DOHH2 (cell line): ENCODE results near the gene C1orf87.

Experiments
- H3F3A ChIP-seq: fragments of 200-600 bp; sonication (generic), shearing (Covaris generic); 2 replicates; pipeline ENCODE4 v1.6.0; 2016; ENCODE audit warnings: antibody characterized with exemption, mild to moderate bottlenecking; ENCODE audit not compliant: control insufficient read depth, insufficient read depth
- H3K27ac ChIP-seq: fragments of 200-600 bp; sonication (generic); 2 replicates; pipeline ENCODE4 v1.5.1; 2014; ENCODE audit warnings: low read depth, mild to moderate bottlenecking, low read length, moderate library complexity
- H3K27me3 ChIP-seq: fragments of 200-600 bp; sonication (generic); 2 replicates; pipeline ENCODE4 v1.6.1; 2014; ENCODE audit warnings: mild to moderate bottlenecking, low read length, mixed read lengths; ENCODE audit not compliant: control insufficient read depth
- H3K36me3 ChIP-seq: fragments of 200-600 bp; sonication (generic); 2 replicates; pipeline ENCODE4 v1.6.1; 2014; ENCODE audit warnings: mild to moderate bottlenecking, low read length, moderate library complexity, mixed read lengths; ENCODE audit not compliant: control insufficient read depth
- H3K4me1 ChIP-seq: fragments of 200-600 bp; sonication (generic); 2 replicates; pipeline ENCODE4 v1.6.1; 2014; ENCODE audit warnings: mild to moderate bottlenecking, low read length, mixed read lengths; ENCODE audit not compliant: control insufficient read depth
- H3K4me2 ChIP-seq: fragments of 200-600 bp; sonication (generic); 2 replicates; pipeline ENCODE4 v1.6.0; 2014; ENCODE audit warnings: mild to moderate bottlenecking, low read length, moderate library complexity
- H3K4me3 ChIP-seq: fragments of 200-600 bp; sonication (generic); 2 replicates; pipeline ENCODE4 v1.5.1; 2014; ENCODE audit warnings: mild to moderate bottlenecking, low read length, mixed read lengths
- H3K79me2 ChIP-seq: fragments of 200-600 bp; sonication (generic); 2 replicates; pipeline ENCODE4 v1.6.1; 2014; ENCODE audit warnings: mild to moderate bottlenecking, low read length, mixed read lengths; ENCODE audit not compliant: control insufficient read depth
- H3K9me2 ChIP-seq: fragments of 200-600 bp; sonication (generic); replicated peaks from 2 replicates; pipeline ENCODE4 v1.6.1; 2014; ENCODE audit warnings: mild to moderate bottlenecking, low read length, mixed read lengths; ENCODE audit not compliant: control insufficient read depth
- H3K9me3 ChIP-seq: fragments of 200-600 bp; sonication (generic); 2 replicates; pipeline ENCODE4 v1.6.1; 2014; ENCODE audit warnings: antibody characterized with exemption, low read length, mixed read lengths; ENCODE audit not compliant: control insufficient read depth, insufficient read depth
- H4K20me1 ChIP-seq: fragments of 200-600 bp; sonication (generic); 2 replicates; pipeline ENCODE4 v1.6.0; 2014; ENCODE audit warnings: low read depth, mild to moderate bottlenecking, antibody characterized with exemption, low read length, moderate library complexity; ENCODE audit not compliant: control insufficient read depth, insufficient read depth
- CTCF ChIP-seq: fragments of 200-600 bp; sonication (generic); IDR thresholded peaks from one replicate; pipeline ENCODE4 v1.5.1; 2014; ENCODE audit warnings: antibody characterized with exemption, mild to moderate bottlenecking, low read depth, low read length; ENCODE audit not compliant: poor library complexity, severe bottlenecking
- EZH2phosphoT487 ChIP-seq: fragments of 200-600 bp; sonication (generic); IDR thresholded peaks from 2 replicates; pipeline ENCODE4 v1.6.1; 2017; ENCODE audit warnings: borderline replicate concordance, mild to moderate bottlenecking, antibody characterized with exemption, low read length, moderate library complexity, mixed read lengths

C1orf87 gene

GRCh38 chr1:60000625-60001024 is 72.9 kb downstream of the C1orf87 start:
- Histone ChIP-seq H3K4me3 (no peak overlapping the region), H3F3A (no peaks in the 10 kb centered on the region), H4K20me1 (no peaks in the 10 kb centered on the region), H3K9me2 (no peaks in the 10 kb centered on the region), H3K27me3 (no peaks in the 10 kb centered on the region), H3K4me1 (no peaks in the 10 kb centered on the region), H3K9me3 (no peaks in the 10 kb centered on the region), H3K4me2 (no peak overlapping the region), H3K27ac (no peak overlapping the region), H3K79me2 (no peaks in the 10 kb centered on the region), H3K36me3 (no peaks in the 10 kb centered on the region)
- TF ChIP-seq CTCF (no peak), EZH2phosphoT487 (no peak)

GRCh38 chr1:59999746-60000145 is 73.8 kb downstream of the C1orf87 start:
- no peak overlapping the region for H3K4me2 ChIP-seq
- H4K20me1 ChIP-seq, result no peaks in the 10 kb centered on the region
- H3K36me3 ChIP-seq, result no peaks in the 10 kb centered on the region
- no peak overlapping the region for H3K4me3 ChIP-seq
- H3K9me2 ChIP-seq, result no peaks in the 10 kb centered on the region
- H3K9me3 ChIP-seq, result no peaks in the 10 kb centered on the region
- no peaks in the 10 kb centered on the region for H3K79me2 ChIP-seq
- TF ChIP-seq EZH2phosphoT487, result no peak
- TF ChIP-seq CTCF, result no peak
- H3F3A ChIP-seq, result no peaks in the 10 kb centered on the region
- H3K27ac ChIP-seq, result no peak overlapping the region
- no peaks in the 10 kb centered on the region for H3K27me3 ChIP-seq
- H3K4me1 ChIP-seq, result no peaks in the 10 kb centered on the region

- no peaks in the 10 kb centered on the region for H3K36me3 ChIP-seq
- H3K9me3 ChIP-seq, result no peaks in the 10 kb centered on the region
- H3K27me3 ChIP-seq, result no peaks in the 10 kb centered on the region
- no peaks in the 10 kb centered on the region for H3K9me2 ChIP-seq
- H3K4me2 ChIP-seq, result no peak overlapping the region
- TF ChIP-seq CTCF (no peak), EZH2phosphoT487 (no peak)
- H4K20me1 ChIP-seq, result no peaks in the 10 kb centered on the region
- H3K27ac ChIP-seq, result no peak overlapping the region
- H3K79me2 ChIP-seq, result no peaks in the 10 kb centered on the region
- no peaks in the 10 kb centered on the region for H3K4me1 ChIP-seq
- H3K4me3 ChIP-seq, result no peak overlapping the region
- no peaks in the 10 kb centered on the region for H3F3A ChIP-seq
These were observed 74.6 kb downstream of the C1orf87 start for GRCh38 chr1:59999006-59999405.
